SH-SY5Y (cell line): ENCODE measurements around the gene CKS1B.

ENCODE experiments used
- GATA2 ChIP-seq: IDR thresholded peaks from 2 replicates; pipeline ENCODE4 v1.6.1; 2011; ENCODE audit warnings: mild to moderate bottlenecking, low read depth, low read length
- GATA3 ChIP-seq: IDR thresholded peaks from 2 replicates; pipeline ENCODE4 v1.6.1; 2011; ENCODE audit warnings: low read depth, mild to moderate bottlenecking, low read length, moderate library complexity

GRCh38 chr1:154967331-154967950, 7.0 kb upstream of the CKS1B start:
- TF ChIP-seq GATA2 = no peak
- TF ChIP-seq GATA3 = no peak
